DND-41 (cell line): ENCODE results near the gene GNPDA2.

ENCODE experiments used
- ATAC-seq: fragments of 200-7000 bp; cut with Tn5 transposase; 3 replicates; pipeline ENCODE4 v1.9.1; 2021; ENCODE audit warnings: low read depth; ENCODE audit not compliant: insufficient read depth
- DNase-seq: peaks from one replicate; pipeline ENCODE4 v3.0.0-alpha.2; 2020
- H2AFZ ChIP-seq: 2 replicates; pipeline ENCODE4 v1.6.0; 2012; ENCODE audit warnings: low read depth, low read length
- H3K27ac ChIP-seq: 2 replicates; pipeline ENCODE4 v1.5.1; 2012; ENCODE audit warnings: low read length, inconsistent platforms
- H3K27me3 ChIP-seq: fragments of 200-600 bp; sonication (generic); 2 replicates; pipeline ENCODE4 v1.6.0; 2012; ENCODE audit warnings: low read length, mild to moderate bottlenecking, inconsistent platforms; ENCODE audit not compliant: insufficient read depth, poor library complexity
- H3K36me3 ChIP-seq: 2 replicates; pipeline ENCODE4 v1.5.1; 2012; ENCODE audit warnings: low read length, inconsistent platforms; ENCODE audit not compliant: insufficient read depth
- H3K4me1 ChIP-seq: 2 replicates; pipeline ENCODE4 v1.5.1; 2012; ENCODE audit warnings: mild to moderate bottlenecking, low read length; ENCODE audit not compliant: insufficient read depth
- H3K4me2 ChIP-seq: 2 replicates; pipeline ENCODE4 v1.6.0; 2012; ENCODE audit warnings: mild to moderate bottlenecking, moderate library complexity, low read length, inconsistent platforms; ENCODE audit not compliant: insufficient read depth
- H3K4me3 ChIP-seq, 2 experiments: fragments of 200-600 bp in 1 of 2; shearing (Covaris generic) in 1 of 2; 2 replicates each; pipeline ENCODE4 v1.5.1; 2012 to 2016; ENCODE audit warnings: inconsistent platforms in 2 of 2, low read length in 2 of 2, mild to moderate bottlenecking in 2 of 2, low read depth in 1 of 2, moderate library complexity in 1 of 2
- H3K79me2 ChIP-seq: 2 replicates; pipeline ENCODE4 v1.6.0; 2012; ENCODE audit warnings: low read length, inconsistent platforms; ENCODE audit not compliant: insufficient read depth
- H3K9ac ChIP-seq: 2 replicates; pipeline ENCODE4 v1.6.0; 2012; ENCODE audit warnings: low read depth, mild to moderate bottlenecking, inconsistent platforms, low read length, moderate library complexity
- H3K9me3 ChIP-seq: 2 replicates; pipeline ENCODE4 v1.5.1; 2012; ENCODE audit warnings: low read length, moderate library complexity, mild to moderate bottlenecking, inconsistent platforms; ENCODE audit not compliant: insufficient read depth, severe bottlenecking
- H4K20me1 ChIP-seq: 2 replicates; pipeline ENCODE4 v1.6.0; 2012; ENCODE audit warnings: low read length; ENCODE audit not compliant: insufficient read depth
- CTCF ChIP-seq: IDR thresholded peaks from 2 replicates; pipeline ENCODE4 v1.5.1; 2012; ENCODE audit warnings: borderline replicate concordance, low read length, moderate library complexity, mild to moderate bottlenecking; ENCODE audit not compliant: poor library complexity, severe bottlenecking; ENCODE audit errors: extremely low read depth
- EZH2 ChIP-seq: IDR thresholded peaks from 3 replicates; pipeline ENCODE4 v1.6.1; 2012; ENCODE audit warnings: borderline replicate concordance, low read depth, mild to moderate bottlenecking, moderate library complexity, low read length, inconsistent platforms; ENCODE audit not compliant: severe bottlenecking

Gene GNPDA2

GRCh38 chr4:44663539-44664263, 62.7 kb downstream of the GNPDA2 start:
- H3K4me1 ChIP-seq: no peaks in the 10 kb centered on the region
- H3K9ac ChIP-seq: no peak overlapping the region
- H2AFZ ChIP-seq: no peak overlapping the region
- TF ChIP-seq EZH2: no peak
- no peak overlapping the region for H3K27ac ChIP-seq
- H3K9me3 ChIP-seq: no peaks in the 10 kb centered on the region
- no peak overlapping the region for H3K4me2 ChIP-seq
- no peaks in the 10 kb centered on the region for H4K20me1 ChIP-seq
- no peak for ATAC-seq
- H3K79me2 ChIP-seq: no peaks in the 10 kb centered on the region
- DNase-seq: no peak
- no peaks in the 10 kb centered on the region for H3K36me3 ChIP-seq
- no peaks in the 10 kb centered on the region for H3K27me3 ChIP-seq
- no peak overlapping the region for H3K4me3 ChIP-seq

GRCh38 chr4:44662623-44663005, 63.7 kb downstream of the GNPDA2 start:
- no peaks in the 10 kb centered on the region for H3K36me3 ChIP-seq
- no peaks in the 10 kb centered on the region for H3K27me3 ChIP-seq
- H3K27ac ChIP-seq: no peak overlapping the region
- H3K4me1 ChIP-seq: no peaks in the 10 kb centered on the region
- no peak overlapping the region for H2AFZ ChIP-seq
- ATAC-seq (no peak), DNase-seq (no peak)
- H3K79me2 ChIP-seq: no peaks in the 10 kb centered on the region
- H4K20me1 ChIP-seq: no peaks in the 10 kb centered on the region
- H3K4me2 ChIP-seq: no peak overlapping the region
- H3K9me3 ChIP-seq: no peaks in the 10 kb centered on the region
- H3K9ac ChIP-seq: no peak overlapping the region
- H3K4me3 ChIP-seq: no peak overlapping the region
- TF ChIP-seq EZH2: no peak
- TF ChIP-seq CTCF: no peak

- no peaks in the 10 kb centered on the region for H3K4me1 ChIP-seq
- no peaks in the 10 kb centered on the region for H3K9me3 ChIP-seq
- DNase-seq (no peak), ATAC-seq (no peak)
- H2AFZ ChIP-seq: no peak overlapping the region
- H4K20me1 ChIP-seq: no peaks in the 10 kb centered on the region
- H3K79me2 ChIP-seq: no peaks in the 10 kb centered on the region
- no peak overlapping the region for H3K27ac ChIP-seq
- no peak overlapping the region for H3K4me2 ChIP-seq
- TF ChIP-seq EZH2: no peak
- H3K9ac ChIP-seq: no peak overlapping the region
- H3K27me3 ChIP-seq: no peaks in the 10 kb centered on the region
- no peak overlapping the region for H3K4me3 ChIP-seq
- no peaks in the 10 kb centered on the region for H3K36me3 ChIP-seq
These were observed 64.3 kb downstream of the GNPDA2 start for GRCh38 chr4:44661940-44662622.

- Histone ChIP-seq H4K20me1 (no peaks in the 10 kb centered on the region), H3K4me3 (no peak overlapping the region), H3K27ac (no peak overlapping the region), H3K4me2 (no peak overlapping the region), H3K36me3 (no peaks in the 10 kb centered on the region), H3K9me3 (no peaks in the 10 kb centered on the region), H3K79me2 (no peaks in the 10 kb centered on the region), H2AFZ (no peak overlapping the region), H3K27me3 (no peaks in the 10 kb centered on the region), H3K9ac (no peak overlapping the region), H3K4me1 (no peaks in the 10 kb centered on the region)
- ATAC-seq (no peak), DNase-seq (no peak)
- TF ChIP-seq CTCF (no peak), EZH2 (no peak)
These were observed 66.0 kb downstream of the GNPDA2 start for GRCh38 chr4:44660396-44660795.
